Adrenal gland (tissue), 12 donors: ENCODE results near the gene NDUFS6. TPM values are rescaled to one million over a fixed set of nuclear protein-coding genes. Genes with fewer than 3 reads are reported as not detected.

Source experiments
- DNase-seq, 7 donors: peaks; one replicate each; pipeline ENCODE4 v3.0.0-alpha.2; 2019 to 2020
- H3K27ac ChIP-seq, 5 donors: fragments of 200-600 bp; sonication (generic) in 4 of 5; 1 replicate in 3 of 5; 2 replicates in 2 of 5; pipeline versions ENCODE4 v1.5.1 to v1.8.0; 2016 to 2020; ENCODE audit warnings: mild to moderate bottlenecking in 1 of 5
- H3K27me3 ChIP-seq: fragments of 200-600 bp; 2 replicates; pipeline ENCODE4 v1.8.0; 2021
- H3K36me3 ChIP-seq, 2 donors: fragments of 200-600 bp; replicated peaks in 1 of 2; 1 replicate in 1 of 2; 2 replicates in 1 of 2; pipeline versions ENCODE4 v1.5.1 to v1.8.0; 2018 to 2022
- H3K4me1 ChIP-seq, 2 donors: fragments of 200-600 bp; replicated peaks in 1 of 2; 1 replicate in 1 of 2; 2 replicates in 1 of 2; pipeline versions ENCODE4 v1.5.1 to v1.8.0; 2018 to 2021
- H3K4me3 ChIP-seq, 4 donors: fragments of 200-600 bp; sonication (generic) in 3 of 4; one replicate each; pipeline ENCODE4 v1.5.1; 2016 to 2018
- H3K9me3 ChIP-seq, 3 donors: fragments of 200-600 bp; sonication (generic) in 1 of 3; replicated peaks in 1 of 3; 1 replicate in 2 of 3; 2 replicates in 1 of 3; pipeline versions ENCODE4 v1.5.1 to v1.8.0; 2016 to 2021
- CTCF ChIP-seq, 6 experiments: fragments of 450-650 bp in 4 of 6; fragments of 200-600 bp in 2 of 6; sonication (generic) in 1 of 6; IDR thresholded peaks; 1 replicate in 5 of 6; 2 replicates in 1 of 6; pipeline versions ENCODE4 v1.5.1 to v1.8.0; 2016 to 2021; ENCODE audit warnings: antibody characterized with exemption in 6 of 6, mild to moderate bottlenecking in 2 of 6, moderate library complexity in 1 of 6
- POLR2A ChIP-seq, 2 donors: fragments of 450-650 bp; IDR thresholded peaks; one replicate each; pipeline ENCODE4 v1.6.1; 2017; ENCODE audit warnings: antibody characterized with exemption in 2 of 2, mild to moderate bottlenecking in 2 of 2, moderate library complexity in 1 of 2
- WGBS, 4 donors: extraction: QIAGEN DNeasy Blood & Tissue Kit in 2 of 4; methylation state at CpG; one replicate each; pipeline versions ENCODE4 v1.1.5 to v1.1.7; 2013 to 2017; 5-methylcytosine and 5-hydroxymethylcytosine counted together
- intact Hi-C, 2 donors: fragments of 100-400 bp; cut with DNase I; formaldehyde crosslinking; loops; one replicate each; pipeline versions ENCODE4 v1.14.1 to v1.15.0; 2022 to 2023
- polyA plus RNA-seq, 3 donors: library from polyadenylated mRNA; stranded (reverse); fragments of 200-250 nt in 2 of 3; fragments of 350-450 nt in 1 of 3; fragmentation: Illumina TruSeq in 1 of 3; extraction: RNeasy Lipid Tissue Mini Kit (QIAGEN cat#74804) in 1 of 3; gene quantifications; one replicate each; pipeline ENCODE4 v1.2.3, GENCODE V29; 2013 to 2014
- total RNA-seq, 9 donors: library from RNA; depleted of rRNA in 4 of 9; stranded (reverse); fragments of >200 nt in 4 of 9; fragments of 120-200 nt in 1 of 9; fragmentation: NEBNext Ultra II Directional in 1 of 9; extraction: Animal tissue kit (Norgen Biotek cat#: 25700) in 1 of 9; gene quantifications; one replicate each; pipeline versions ENCODE4 v1.1.0 to v1.2.4, GENCODE V29; 2013 to 2023
- donor health status: healthy with polysubstance abuse.
- donor health status: Bipolar disorder and iron deficiency.
- donor health status: DM: yes; HTN: yes; CAD: no.
- donor health status: DM: no; HTN: no; CAD: no.
- donor health status: DM: no; HTN: no; CAD: no.
- donor health status: DM: yes; HTN: yes; CAD: no.

Gene NDUFS6
- total and polyA plus RNA-seq, 12 donors: 23.3 to 75.8 (median 37.9) TPM

- DNase-seq: no peak
- H3K9me3 ChIP-seq: no peaks in the 10 kb centered on the region
- no peak for TF ChIP-seq CTCF (IDR thresholded peaks at IDR 0.05)
- no peak for TF ChIP-seq POLR2A (IDR thresholded peaks at IDR 0.05)
- no peaks in the 10 kb centered on the region for H3K27me3 ChIP-seq
- 80 to 87% (median 85%) methylated on average over 28 to 30 of the region's 30 CpGs for WGBS, 4 donors
- H3K27ac ChIP-seq: no peak overlapping the region
- intact Hi-C loops: loop anchor here in 1 of 2 donors (10.0 kb wide), 1 partner anchor 265 kb away; no protein-coding TSS in a partner anchor
- no peak overlapping the region for H3K4me3 ChIP-seq
- H3K36me3 ChIP-seq: no peaks in the 10 kb centered on the region
- no peaks in the 10 kb centered on the region for H3K4me1 ChIP-seq
Measured at GRCh38 chr5:1769752-1770442, 31.3 kb upstream of the NDUFS6 start.

- intact Hi-C loops: no loop called here
- WGBS, 4 donors: 49 to 64% (median 62%) methylated on average over 6 of the region's 6 CpGs
Measured at GRCh38 chr5:1770443-1770802, 30.8 kb upstream of the NDUFS6 start.

GRCh38 chr5:1771149-1772065 is 29.8 kb upstream of the NDUFS6 start:
- intact Hi-C loops: no loop called here
- no peak for DNase-seq
- no peaks in the 10 kb centered on the region for H3K4me1 ChIP-seq
- no peak overlapping the region for H3K4me3 ChIP-seq
- no peaks in the 10 kb centered on the region for H3K9me3 ChIP-seq
- no peak overlapping the region for H3K27ac ChIP-seq
- H3K27me3 ChIP-seq: no peaks in the 10 kb centered on the region
- WGBS, 4 donors: 68 to 71% (median 69%) methylated on average over 13 to 20 of the region's 20 CpGs
- H3K36me3 ChIP-seq: no peaks in the 10 kb centered on the region
- TF ChIP-seq CTCF (IDR thresholded peaks at IDR 0.05): no peak
- no peak for TF ChIP-seq POLR2A (IDR thresholded peaks at IDR 0.05)

More at GRCh38 chr5:1770443-1770802, 30.8 kb upstream of the NDUFS6 start:
- Histone ChIP-seq H3K27ac (no peak overlapping the region), H3K4me1 (no peaks in the 10 kb centered on the region), H3K27me3 (no peaks in the 10 kb centered on the region), H3K36me3 (no peaks in the 10 kb centered on the region), H3K4me3 (no peak overlapping the region), H3K9me3 (no peaks in the 10 kb centered on the region)
- no peak for TF ChIP-seq CTCF (IDR thresholded peaks at IDR 0.05)
- DNase-seq: no peak

GRCh38 chr5:1772634-1773033 is 28.6 kb upstream of the NDUFS6 start:
- Histone ChIP-seq H3K4me3 (no peak overlapping the region), H3K4me1 (no peaks in the 10 kb centered on the region), H3K27ac (no peak overlapping the region), H3K36me3 (no peaks in the 10 kb centered on the region), H3K27me3 (no peaks in the 10 kb centered on the region), H3K9me3 (no peaks in the 10 kb centered on the region)
- DNase-seq: no peak
- 12 to 24% (median 20%) methylated on average over 5 of the region's 5 CpGs for WGBS, 4 donors
- intact Hi-C loops: no loop called here
- no peak for TF ChIP-seq CTCF (IDR thresholded peaks at IDR 0.05)
- no peak for TF ChIP-seq POLR2A (IDR thresholded peaks at IDR 0.05)
